Activated CD8-positive, alpha-beta memory T cell treated with anti-CD3 and anti-CD28 coated beads for 1 hour (primary cell): Measurements from ENCODE around the gene PPM1J.

Source experiments
- DNase-seq, 2 donors: peaks; one replicate each; pipeline ENCODE4 v3.0.0-alpha.2; 2020; ENCODE audit warnings: low read depth in 1 of 2; ENCODE audit errors: extremely low read depth in 1 of 2

The PPM1J gene

DNA sequence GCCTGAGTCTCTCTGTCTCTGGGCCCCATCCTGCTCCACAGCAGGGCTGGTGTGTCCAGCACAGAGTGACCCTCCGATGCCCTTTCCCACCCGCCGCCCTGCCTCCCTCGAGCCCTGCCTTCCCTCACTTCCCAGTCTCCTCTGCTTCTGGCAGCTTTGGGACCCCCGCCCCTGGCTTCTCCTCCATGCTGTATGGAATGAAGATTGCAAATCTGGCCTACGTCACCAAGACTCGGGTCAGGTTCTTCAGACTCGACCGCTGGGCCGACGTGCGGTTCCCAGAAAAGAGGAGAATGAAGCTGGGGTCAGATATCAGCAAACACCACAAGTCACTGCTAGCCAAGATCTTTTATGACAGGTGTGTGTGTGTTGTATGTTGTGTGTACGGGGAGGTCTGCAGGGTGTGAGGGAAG, 26.3 kb downstream of the PPM1J start:
- no peak for DNase-seq

DNA sequence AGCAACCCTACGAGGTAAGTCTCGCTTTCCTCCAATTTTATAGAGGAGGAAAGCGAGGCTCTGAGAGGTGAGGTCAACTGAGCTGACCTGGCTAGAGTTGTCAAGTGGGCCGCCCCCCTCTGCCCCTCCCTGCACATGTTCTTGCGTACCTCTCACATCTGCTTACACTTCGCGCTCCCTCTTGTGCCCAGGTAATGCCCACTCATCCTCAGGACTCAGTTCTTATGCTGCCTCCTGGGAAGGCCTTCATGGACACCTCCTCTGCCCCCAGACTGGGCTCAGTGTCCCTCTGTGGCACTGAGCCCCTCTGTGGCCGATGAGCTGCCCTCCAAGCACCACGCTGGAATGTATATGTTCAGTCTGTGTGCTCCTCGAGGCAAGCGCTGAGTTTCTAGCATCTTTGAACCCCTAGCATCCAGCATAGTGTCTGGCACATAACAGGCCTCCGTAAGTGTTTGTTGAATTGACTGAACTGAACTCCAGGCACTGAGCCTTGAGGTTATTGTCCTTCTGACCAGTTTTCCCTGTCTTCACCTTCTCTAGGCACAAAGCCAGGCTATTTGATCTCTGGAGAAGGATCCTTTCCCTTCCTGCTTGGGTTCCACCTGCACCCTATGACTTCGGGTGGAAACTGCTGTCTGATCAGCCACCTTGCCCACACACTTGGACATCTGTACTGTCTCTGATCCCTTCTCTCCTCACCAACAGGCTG, 27.2 kb downstream of the PPM1J start:
- DNase-seq: no peak

DNA sequence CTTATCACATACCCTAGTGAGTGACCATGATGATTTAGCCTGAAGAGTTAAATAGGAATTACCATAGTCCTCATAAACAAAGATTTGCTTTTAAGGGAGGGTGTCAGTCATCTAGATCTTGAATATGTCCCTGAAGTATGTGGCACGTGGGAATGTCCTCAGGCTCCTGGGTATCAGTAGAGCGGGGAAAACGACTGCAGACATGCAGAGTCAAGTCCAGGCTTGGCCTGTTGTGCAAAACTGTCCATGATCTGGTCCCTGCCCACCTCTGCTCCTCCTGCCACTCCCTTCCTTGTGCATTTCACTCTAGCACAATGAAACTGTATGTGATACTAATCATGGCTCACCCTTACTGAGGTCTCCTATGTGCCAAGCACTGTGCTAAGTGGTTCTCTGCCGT, 27.8 kb downstream of the PPM1J start:
- no peak for DNase-seq

DNA sequence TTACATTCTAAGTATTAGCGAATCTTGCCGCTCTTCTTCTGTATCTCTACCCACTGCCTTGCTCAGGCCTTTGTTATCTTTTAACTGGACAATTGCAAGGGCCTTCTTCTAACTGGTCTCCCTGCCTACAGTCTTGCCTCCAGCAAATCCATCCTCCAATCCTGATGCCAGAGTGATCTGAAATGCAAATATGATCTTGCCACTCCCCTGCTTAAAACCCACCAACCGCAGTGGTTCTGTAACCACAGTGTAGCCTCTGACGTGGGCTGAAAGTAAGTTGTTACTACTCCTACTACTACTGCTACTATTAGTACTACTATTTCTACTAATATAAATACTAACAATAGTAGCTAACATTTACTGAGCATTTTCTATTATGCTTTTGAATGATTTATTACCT, 28.3 kb downstream of the PPM1J start:
- DNase-seq: no peak

DNA sequence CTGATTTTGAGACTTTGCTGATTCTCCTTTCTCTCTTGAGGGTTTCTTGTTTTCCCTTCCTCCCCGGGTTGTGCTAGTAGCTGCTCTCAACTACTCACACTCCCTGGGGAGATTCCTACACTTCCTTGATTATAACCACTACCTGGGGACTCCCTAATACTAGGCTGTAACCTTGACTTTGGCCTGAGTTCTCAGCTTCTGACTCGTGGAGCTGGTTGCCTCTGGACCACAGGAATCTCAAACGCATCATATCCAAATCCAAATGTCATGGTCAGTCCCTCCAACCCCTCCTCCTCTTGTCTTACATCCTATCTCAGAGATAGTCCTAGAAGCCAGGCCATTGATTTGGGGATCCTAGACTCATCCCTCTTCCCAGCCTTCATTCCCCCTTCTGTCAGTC, 28.7 kb downstream of the PPM1J start:
- no peak for DNase-seq

DNA sequence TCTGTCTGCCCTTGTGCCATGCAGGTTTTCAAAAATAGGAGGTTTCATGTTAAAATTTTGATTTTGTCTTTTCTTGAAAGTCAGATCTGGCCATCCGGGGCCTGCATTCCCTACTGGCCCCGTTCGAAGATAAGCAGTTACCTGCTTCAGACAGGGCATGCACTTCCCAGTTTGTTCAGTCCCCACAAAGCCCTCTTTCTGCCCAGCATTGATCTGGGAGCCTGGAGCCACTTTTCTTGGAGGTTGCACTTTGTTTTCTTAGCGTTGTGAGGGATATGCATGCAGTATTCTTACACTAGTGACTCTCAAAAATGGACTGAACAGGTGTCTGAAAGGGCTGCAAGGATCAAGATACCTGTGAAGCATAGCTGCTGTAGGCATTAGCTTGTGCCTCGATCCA, 29.2 kb downstream of the PPM1J start:
- no peak for DNase-seq

DNA sequence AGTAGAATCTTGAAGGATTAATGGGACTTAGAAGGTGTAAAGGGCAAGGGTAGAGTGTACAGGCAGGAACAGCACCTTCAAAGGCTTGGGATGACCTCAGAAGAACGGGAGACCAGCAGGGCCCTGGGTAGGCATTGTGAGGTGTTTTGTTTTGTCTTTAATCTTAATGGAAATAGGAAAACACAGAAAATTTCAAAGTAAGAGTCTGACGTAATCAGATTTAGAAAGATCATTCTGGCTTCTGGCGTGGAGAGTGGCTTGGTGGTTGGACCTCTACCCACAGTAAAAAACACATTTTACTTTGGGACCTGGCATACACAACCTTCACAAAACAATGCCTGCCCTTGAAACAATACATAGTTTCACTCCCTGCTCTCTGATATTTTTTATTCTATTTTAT, 36.5 kb downstream of the PPM1J start:
- no peak for DNase-seq

DNA sequence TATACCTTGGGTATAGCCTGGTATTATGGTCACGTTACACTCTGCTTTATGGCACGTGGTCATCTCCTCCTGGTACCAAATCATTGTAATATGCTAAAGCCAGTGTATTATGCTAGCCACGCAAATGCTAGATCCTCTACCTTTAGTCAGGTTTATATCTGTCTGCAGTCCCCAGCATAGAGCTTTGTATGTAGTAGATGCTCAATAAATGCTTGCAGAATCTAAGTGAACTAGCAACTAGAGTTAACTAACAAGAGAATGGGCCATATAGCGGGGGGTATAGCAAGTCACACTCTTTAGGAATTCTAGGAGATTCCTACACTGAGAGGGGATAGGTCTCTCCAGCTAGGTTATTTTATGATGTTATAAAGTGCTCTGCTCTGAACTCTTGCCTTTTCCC, 37.6 kb downstream of the PPM1J start:
- DNase-seq: no peak

DNA sequence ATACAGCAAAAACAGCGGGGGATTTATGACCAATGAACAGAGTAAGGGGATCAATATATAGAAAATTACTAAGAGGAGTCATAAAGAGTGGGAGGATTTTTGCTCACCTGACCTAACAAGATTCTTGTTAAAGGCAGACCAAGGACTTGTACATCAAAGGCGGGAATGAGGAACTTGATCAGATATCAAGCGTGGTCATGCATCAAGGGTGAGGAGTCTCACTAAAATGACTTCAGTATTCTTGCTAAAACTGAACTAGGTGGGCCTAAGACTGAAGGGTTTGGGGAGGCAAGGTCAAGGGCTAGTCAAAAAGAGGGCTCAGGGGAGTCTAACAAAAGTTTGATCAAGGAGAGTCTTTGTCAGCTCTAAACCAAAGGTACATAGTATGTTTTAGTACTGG, 38.6 kb downstream of the PPM1J start:
- DNase-seq: no peak

DNA sequence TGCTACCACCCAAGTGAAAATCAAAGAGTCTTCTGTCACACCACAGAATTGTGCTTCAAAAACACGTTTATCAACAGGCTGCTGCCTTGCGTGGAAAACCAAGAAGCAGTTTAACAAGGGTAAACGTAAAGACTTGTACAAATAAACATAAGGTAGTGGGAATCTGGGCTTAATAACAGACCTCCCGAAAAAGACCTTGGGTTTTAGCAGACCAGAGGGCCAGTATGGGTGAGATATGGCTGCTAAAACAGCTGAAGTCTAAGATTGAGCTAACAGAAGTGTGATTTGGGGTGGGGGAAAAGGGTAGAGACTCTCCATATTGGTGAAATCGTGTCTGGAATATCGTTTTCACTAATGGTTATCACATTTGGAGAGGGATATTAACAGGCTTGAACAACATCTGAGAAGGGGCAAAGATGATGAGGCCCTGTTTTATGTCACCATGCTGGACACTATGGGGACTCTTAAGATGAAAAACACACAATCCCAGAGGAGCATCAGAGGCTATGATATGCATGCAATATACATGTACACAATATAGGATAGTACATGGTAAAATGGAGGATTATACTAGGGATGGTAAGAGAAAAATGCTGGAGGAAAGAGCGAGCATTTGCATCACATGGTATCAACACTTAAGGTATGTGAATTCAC, 39.3 kb downstream of the PPM1J start:
- no peak for DNase-seq

DNA sequence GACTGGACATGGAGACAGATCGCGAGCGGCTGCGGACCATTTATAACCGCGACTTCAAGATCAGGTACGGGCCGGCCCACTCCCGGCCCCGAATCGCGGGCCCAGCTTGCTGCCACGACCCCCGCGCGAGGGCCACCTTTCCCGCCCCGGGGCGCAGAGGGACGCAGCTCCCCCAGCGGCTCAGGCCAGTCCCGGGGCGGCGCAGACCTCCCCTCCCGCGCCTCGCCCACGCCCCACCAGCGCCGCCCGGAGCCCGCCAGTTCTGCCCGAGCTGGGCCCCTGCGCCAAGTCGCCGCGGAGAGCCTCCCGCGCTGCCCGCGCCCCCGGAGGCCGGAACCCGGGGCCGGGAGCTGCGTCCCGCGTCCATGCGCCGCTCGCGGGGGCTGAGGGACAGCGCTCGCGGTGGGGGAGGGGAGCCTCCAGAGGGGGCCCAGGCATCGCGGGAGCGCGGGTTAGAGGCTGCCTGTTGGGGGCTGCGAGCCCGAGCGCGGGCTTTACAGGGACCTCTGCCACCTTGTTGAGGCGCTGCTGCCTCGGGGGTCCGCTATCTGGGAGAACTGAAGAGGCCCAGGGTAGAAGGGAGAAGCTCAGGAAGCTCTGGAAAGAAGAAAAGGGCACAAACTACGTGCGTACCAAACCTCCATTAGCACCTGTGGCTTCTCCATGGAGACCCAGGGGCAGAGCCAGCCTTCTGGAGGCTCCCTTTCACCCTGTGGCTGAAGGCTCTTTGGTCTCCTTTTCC, 40.0 kb downstream of the PPM1J start:
- DNase-seq: peak in 1 of 2 donors; percentile 13

DNA sequence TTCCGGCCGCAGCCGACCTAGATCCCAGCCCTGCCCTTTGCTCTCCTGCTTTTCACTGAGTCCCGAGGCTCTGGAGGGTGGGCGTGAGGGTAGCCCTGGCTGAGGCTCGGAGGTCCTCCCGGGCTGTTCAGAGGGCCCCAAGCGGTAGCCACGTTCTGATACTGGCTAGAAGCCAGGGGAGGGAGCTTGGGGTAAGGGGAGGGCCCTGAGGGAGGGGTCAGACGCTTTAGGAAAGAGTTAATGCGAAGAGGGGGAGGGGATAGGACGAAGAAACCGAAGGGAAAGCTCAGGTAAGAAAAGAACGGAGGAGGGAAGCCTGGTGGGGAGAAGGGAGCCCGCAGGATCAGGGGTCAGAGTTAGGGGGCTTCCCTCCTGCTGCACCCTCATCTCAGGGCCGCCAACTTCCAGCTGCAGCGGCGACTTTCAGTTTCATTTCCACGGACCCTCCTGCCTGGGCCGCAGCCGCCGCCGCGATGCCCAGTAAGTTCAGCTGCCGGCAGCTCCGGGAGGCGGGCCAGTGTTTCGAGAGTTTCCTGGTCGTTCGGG, 40.6 kb downstream of the PPM1J start, which contains the start of gene MOV10:
Gene MOV10 (plus strand): TSS at position 220 of the 546 bp plus-strand sequence. CDS start 254 bp downstream, at position 474.
- peak in 1 of 2 donors; percentile 21 for DNase-seq

DNA sequence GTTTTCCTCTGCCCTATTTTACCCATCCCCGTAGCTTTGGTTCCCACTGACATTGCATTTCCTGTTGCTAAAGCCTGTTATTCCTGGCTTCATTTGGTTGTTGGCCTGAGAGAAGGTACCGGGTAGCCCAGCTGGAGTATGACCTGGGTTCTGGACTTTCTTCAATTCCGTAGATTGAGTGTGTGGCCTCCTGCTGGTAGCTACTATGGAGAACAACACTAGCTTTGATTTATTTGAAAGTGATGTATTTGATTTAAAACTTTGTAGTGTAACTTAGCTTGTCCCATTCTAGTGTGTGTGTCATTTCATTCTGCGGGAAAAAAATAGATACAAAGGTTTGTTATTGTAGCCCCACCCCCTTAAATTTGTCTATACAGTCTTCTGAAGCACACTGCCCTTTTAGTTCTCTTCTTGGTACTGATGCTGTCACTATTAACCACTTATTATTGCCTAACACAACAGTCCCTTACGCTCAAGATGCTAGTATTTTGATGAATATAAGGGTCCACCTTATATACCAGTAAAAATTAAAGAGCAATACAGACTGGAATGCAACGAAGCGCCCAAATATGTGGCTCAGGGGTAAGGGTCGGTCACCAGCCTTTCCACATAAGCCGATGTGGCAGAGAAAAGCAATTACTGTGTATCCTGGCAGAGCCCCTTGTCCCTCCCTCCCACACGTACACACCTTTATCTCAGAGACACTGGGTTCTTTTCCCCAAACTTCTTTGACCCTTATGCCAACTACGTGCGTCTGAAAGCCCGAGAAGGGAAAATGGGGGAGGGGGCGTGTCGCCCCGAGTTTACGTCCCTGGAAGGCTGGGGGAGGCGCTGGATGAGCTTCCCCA, 41.3 kb downstream of the PPM1J start:
- DNase-seq: no peak

DNA sequence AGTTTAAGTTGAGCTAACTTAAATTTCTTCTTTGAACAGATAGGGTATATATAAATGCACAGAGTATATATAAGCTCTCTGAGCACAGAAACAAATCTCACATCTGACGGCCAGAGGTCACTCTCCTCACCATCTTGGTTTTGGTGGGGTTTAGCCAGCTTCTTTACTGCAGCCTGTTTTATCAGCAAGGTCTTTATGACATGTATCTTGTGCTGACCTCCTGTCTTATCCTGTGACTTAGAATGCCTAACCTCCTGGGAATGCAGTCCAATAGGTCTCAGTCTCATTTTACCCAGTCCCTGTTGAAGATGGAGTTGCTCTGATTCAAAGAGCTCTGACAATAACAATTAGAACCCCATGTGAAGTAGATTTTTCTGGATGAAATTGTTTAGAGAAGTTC, 42.3 kb downstream of the PPM1J start:
- DNase-seq: no peak

DNA sequence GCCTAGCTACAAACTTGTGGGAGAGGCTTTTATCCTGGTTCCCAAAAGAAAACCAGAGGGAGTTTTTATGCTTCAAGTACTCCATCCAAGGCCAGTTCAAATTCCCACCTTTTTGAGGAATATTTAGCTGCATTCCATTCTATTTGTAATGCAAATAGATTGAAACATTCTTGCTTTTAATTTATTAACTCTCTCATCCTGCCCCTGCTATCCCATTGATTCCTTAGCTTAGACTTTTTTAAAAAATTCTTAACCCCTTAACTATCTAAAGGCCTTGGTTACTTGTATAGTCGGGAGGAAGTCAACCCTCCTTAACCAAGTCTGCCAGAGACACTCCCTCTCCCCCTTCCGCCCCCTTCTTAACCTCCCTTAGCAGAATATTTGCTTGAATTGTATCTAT, 43.1 kb downstream of the PPM1J start:
- DNase-seq: no peak

DNA sequence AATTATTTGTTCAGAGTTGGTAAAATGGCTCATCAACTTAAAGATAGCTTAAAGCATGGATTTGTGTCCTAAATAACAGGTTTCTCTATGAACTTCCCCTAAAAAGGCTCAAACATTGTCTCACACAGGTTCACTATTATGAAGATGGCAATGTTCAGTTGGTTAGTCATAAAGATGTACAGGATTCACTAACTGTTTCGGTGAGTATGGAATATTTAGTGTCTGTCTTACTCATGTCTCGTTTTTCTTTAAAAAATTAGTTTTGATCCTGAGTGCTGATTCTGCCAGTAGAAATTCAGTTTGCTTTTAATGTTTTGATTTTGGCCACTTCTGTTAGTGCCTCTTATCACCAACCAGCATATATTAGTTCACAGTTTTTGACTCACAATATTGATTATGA, 48.2 kb downstream of the PPM1J start:
- no peak for DNase-seq

DNA sequence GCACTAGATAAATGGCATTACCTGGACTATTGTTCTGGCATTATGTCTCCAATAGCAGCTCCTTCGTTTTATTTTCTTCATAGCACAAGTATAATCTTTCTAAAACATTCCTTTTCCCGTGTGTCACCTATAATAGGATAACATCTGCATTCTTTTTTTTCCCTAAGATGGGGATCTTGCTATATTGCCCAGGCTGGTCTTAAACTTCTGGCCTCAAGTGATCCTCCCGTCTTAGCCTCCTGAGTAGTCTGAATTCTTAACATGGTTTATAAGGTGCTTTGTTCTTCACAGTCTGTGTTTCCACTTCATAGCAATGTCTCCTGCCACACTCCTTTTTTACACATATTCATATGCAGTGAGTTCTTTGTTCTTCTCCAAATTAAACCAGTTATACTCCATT, 49.3 kb downstream of the PPM1J start:
- DNase-seq: no peak
